HG03045 (cell line): ENCODE data around the gene OPHN1.

Source experiments
- ATAC-seq: cut with Tn5 transposase; IDR thresholded peaks from one replicate; pipeline ENCODE4 v1.9.1; 2021; ENCODE audit warnings: mild to moderate bottlenecking, moderate library complexity; ENCODE audit not compliant: unreplicated experiment

The OPHN1 gene

GRCh38 chrX:68183612-68184214, 249.6 kb downstream of the OPHN1 start:
- no peak for ATAC-seq

GRCh38 chrX:68180579-68180978, 252.7 kb downstream of the OPHN1 start:
- no peak for ATAC-seq

GRCh38 chrX:68179355-68179754, 253.9 kb downstream of the OPHN1 start:
- ATAC-seq: no peak

- ATAC-seq: no peak
Observed at GRCh38 chrX:68177542-68177941, 255.8 kb downstream of the OPHN1 start.

GRCh38 chrX:68175562-68175961, 257.7 kb downstream of the OPHN1 start:
- ATAC-seq: no peak

- ATAC-seq: no peak
Observed at GRCh38 chrX:68163441-68163840, 269.9 kb downstream of the OPHN1 start.

GRCh38 chrX:68147848-68148247, 285.4 kb downstream of the OPHN1 start:
- no peak for ATAC-seq

GRCh38 chrX:68146054-68146453, 287.2 kb downstream of the OPHN1 start:
- ATAC-seq: no peak

GRCh38 chrX:68139791-68140190, 293.5 kb downstream of the OPHN1 start:
- ATAC-seq: no peak

- ATAC-seq: no peak
Observed at GRCh38 chrX:68133181-68133580, 300.1 kb downstream of the OPHN1 start.

- ATAC-seq: no peak
Observed at GRCh38 chrX:68132749-68133148, 300.5 kb downstream of the OPHN1 start.

- ATAC-seq: no peak
Observed at GRCh38 chrX:68121835-68122234, 311.5 kb downstream of the OPHN1 start.

GRCh38 chrX:68121371-68121770, 311.9 kb downstream of the OPHN1 start:
- ATAC-seq: no peak

GRCh38 chrX:68115371-68115770, 317.9 kb downstream of the OPHN1 start:
- ATAC-seq: no peak

GRCh38 chrX:68114573-68115129, 318.6 kb downstream of the OPHN1 start:
- no peak for ATAC-seq

GRCh38 chrX:68113837-68114572, 319.3 kb downstream of the OPHN1 start:
- ATAC-seq: no peak

GRCh38 chrX:68112321-68112720, 321.0 kb downstream of the OPHN1 start:
- no peak for ATAC-seq

- ATAC-seq: no peak
Observed at GRCh38 chrX:68109162-68109561, 324.1 kb downstream of the OPHN1 start.

- ATAC-seq: no peak
Observed at GRCh38 chrX:68098431-68098830, 334.9 kb downstream of the OPHN1 start.

- no peak for ATAC-seq
Observed at GRCh38 chrX:68090266-68090665, 343.0 kb downstream of the OPHN1 start.

GRCh38 chrX:68087526-68087925, 345.8 kb downstream of the OPHN1 start:
- no peak for ATAC-seq

- ATAC-seq: no peak
Observed at GRCh38 chrX:68086709-68087108, 346.6 kb downstream of the OPHN1 start.
